Measurements from ENCODE around the gene VTI1A.

VTI1A gene

DNA sequence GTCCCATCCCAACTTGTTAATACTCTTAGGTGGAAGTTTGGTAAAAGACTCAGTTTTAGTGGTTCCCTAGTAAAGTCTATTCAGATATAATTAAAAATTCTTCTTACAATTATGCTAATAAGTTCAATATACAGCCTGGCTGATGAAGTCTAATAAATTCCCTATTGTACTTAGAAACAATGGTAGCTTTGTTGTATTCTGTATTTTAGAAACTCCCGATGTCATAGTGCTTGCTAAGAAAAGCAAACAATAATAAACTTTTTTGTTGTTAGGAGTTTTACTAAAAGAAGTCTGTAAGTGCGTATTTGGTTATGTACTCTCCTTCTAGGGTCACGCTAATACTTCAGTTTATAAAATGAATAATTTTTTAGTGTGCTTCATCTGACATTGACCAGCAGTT lies 206.8 kb downstream of the VTI1A start:
- no peak overlapping the region for H3K27ac Mint-ChIP-seq
- no peaks in the 10 kb centered on the region for H3K27me3 Mint-ChIP-seq
- no peak overlapping the region for H3K4me3 Mint-ChIP-seq
- H3K4me1 Mint-ChIP-seq (ENCODE audit: low read depth) = no peaks in the 10 kb centered on the region
- no peaks in the 10 kb centered on the region for H3K9me3 Mint-ChIP-seq
- H3K36me3 Mint-ChIP-seq (ENCODE audit: low read depth) = peaks cover 4% of the 10 kb centered on the region

DNA sequence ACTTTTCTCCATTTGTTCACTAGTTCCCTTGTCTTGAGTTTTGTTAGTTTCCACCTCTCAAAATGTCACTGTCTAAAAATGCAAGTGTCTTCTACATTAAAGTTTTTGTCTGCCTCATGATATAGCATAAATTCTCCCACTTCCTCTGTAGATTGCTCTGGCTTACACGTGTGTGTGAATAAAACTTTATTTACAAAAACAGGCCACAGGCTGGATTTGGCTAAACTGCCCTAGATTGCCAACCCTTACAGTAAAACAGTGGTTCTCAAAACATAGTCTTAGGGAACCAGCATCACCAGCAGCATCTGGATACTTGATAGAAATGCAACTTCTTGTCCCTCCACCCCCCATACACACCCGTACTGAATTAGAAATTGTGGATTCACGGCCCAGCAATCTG lies 207.8 kb downstream of the VTI1A start:
- Mint-ChIP-seq H3K27ac (no peak overlapping the region), H3K36me3 (ENCODE audit: low read depth) (peaks cover 4% of the 10 kb centered on the region), H3K4me1 (ENCODE audit: low read depth) (no peaks in the 10 kb centered on the region), H3K9me3 (no peaks in the 10 kb centered on the region), H3K27me3 (no peaks in the 10 kb centered on the region), H3K4me3 (no peak overlapping the region)

DNA sequence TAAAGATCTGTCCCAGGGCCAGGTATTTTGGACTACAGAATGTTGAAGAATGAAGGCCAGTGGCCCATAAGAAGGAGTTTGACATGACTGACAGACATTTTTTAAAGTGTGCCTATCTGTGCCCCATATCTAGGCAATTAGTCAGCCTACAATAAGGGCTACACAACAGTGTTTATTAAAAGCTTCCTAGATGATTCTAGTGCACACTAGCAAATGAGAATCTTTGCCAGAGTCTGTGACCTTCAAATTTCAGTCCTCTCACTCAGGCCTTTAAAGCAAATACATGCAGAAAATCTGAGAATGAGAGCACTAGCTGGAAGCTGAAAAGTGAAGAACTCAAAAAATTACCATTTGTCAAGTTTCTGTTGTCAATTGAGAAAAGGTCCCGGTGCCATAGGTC lies 208.7 kb downstream of the VTI1A start:
- H3K27me3 Mint-ChIP-seq = no peaks in the 10 kb centered on the region
- H3K36me3 Mint-ChIP-seq (ENCODE audit: low read depth) = peaks cover 4% of the 10 kb centered on the region
- H3K4me3 Mint-ChIP-seq = no peak overlapping the region
- no peak overlapping the region for H3K27ac Mint-ChIP-seq
- no peaks in the 10 kb centered on the region for H3K4me1 Mint-ChIP-seq (ENCODE audit: low read depth)
- H3K9me3 Mint-ChIP-seq = no peaks in the 10 kb centered on the region

DNA sequence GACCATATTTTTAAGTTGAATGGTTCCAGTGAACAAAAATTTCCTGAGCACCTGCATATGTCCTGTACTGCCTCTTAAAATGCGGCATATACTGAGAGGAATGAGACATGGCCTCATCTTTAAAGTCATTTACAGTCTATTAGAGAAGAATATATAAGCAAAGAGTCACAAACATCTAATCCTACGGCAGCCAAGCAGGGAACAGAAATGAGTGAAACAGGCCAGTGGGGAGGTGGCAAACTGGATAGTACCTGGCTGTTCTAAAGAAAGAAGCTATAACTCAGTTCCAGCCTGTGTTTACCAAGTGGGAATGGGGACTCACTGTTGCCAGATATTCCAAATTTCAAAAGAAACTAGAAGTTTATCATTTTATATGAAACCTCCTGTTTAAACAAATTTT lies 211.4 kb downstream of the VTI1A start:
- Mint-ChIP-seq H3K27ac (no peak overlapping the region), H3K9me3 (no peaks in the 10 kb centered on the region)

DNA sequence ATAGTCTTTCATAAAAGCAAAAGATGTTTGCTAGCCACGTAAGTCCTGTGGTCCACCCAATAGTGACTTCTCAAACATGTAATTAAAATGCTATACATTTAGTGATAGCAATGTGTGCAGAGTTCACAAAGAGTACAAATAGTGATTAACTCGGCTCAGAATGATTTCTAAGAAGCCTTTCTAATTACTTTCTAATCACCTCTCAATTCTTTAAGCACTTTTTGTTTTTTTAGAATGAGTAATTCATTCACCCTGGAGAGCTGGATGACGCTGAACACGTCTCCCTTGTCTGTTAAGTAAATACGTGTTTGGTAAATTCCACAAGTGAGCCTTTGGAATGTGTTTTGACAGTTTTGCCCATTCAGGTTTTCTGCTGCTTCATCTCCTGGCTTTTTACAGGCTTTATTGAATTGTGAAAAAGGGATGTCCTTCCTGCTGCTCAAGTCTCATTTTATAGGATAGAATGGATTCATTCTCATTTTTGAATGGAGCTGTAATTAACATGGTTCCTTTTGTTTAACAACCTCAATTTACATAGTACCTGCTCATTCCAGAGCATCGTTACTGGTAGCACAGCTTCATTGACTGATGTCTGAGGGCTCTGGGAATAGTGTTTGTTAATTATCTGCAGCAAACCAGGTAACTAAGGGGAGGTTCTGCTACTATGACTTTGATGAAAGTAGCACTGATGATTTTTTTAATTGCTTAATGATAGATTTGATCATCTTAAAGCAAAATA lies 212.1 kb downstream of the VTI1A start:
- H3K27me3 Mint-ChIP-seq = no peaks in the 10 kb centered on the region
- H3K9me3 Mint-ChIP-seq = no peaks in the 10 kb centered on the region
- H3K4me1 Mint-ChIP-seq (ENCODE audit: low read depth) = no peaks in the 10 kb centered on the region
- no peak overlapping the region for H3K27ac Mint-ChIP-seq
- peaks cover 13% of the 10 kb centered on the region for H3K36me3 Mint-ChIP-seq (ENCODE audit: low read depth)
- H3K4me3 Mint-ChIP-seq = no peak overlapping the region

More for the DNA sequence above, 211.4 kb downstream of the VTI1A start:
- no peaks in the 10 kb centered on the region for H3K27me3 Mint-ChIP-seq
- H3K4me1 Mint-ChIP-seq (ENCODE audit: low read depth) = no peaks in the 10 kb centered on the region
- H3K36me3 Mint-ChIP-seq (ENCODE audit: low read depth) = peaks cover 10% of the 10 kb centered on the region
- H3K4me3 Mint-ChIP-seq = no peak overlapping the region

DNA sequence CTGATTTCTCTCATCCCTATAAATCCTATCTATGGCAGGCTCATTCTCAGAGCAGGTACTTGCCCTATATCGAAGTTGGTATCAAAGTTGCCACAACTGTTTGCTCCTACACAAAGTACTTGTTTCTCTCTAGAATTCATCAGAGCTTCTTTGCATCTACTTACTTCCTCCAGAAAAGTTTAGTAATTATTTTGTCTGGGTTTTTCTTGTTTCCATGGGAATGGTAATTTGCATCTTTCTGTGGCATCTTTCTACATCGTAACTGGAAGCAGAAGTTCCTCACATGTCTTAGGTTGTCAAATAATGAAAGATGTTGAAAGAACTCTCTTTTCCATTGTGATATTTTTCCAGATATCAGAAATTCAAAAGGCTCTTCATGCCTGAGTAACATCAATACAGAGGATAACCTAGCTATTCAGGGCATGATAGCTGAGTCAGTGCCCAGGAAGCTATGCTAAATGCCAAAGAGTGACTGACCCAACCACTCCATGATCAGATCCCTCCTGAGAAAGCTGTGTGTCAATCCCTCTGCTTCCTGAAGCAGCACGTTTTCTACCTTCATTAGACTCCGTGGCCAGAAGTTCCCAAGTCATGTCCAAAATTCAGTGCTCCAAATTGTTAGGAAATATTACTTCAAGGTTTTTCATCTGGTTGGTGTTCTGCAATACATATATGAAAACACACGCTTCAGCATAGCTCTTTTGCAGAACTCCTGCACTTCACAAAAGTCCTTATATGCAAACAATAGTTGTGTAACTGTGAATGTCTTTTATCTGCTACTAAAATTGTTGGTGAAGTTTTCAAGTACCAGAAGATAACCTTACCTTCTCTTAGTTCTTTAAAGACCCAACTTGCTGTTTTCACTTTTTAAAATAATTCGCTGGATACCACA lies 216.5 kb downstream of the VTI1A start:
- H3K27ac Mint-ChIP-seq = no peak overlapping the region
- H3K9me3 Mint-ChIP-seq = no peaks in the 10 kb centered on the region
- no peak overlapping the region for H3K4me3 Mint-ChIP-seq
- peaks cover 30% of the 10 kb centered on the region for H3K36me3 Mint-ChIP-seq (ENCODE audit: low read depth)
- H3K27me3 Mint-ChIP-seq = no peaks in the 10 kb centered on the region
- no peaks in the 10 kb centered on the region for H3K4me1 Mint-ChIP-seq (ENCODE audit: low read depth)

DNA sequence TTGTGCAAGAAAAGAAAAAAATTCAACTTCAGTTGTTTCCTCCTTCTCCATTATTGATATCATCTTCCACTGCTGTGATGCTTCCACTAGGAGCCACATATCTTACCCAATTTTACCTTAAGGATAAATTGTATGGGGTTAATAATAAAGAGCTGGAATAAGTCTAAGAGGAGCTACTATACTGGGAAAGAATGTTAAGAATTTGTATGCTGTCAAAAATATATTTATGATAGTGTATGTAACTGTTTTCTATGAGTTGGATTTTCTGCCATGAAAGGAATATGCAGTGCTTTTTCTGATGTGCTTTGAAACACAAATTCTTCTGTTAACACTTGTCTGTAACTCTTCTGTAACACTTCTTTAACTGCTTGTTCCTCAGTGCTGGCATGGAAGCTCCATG lies 219.1 kb downstream of the VTI1A start:
- Mint-ChIP-seq H3K4me3 (no peak overlapping the region), H3K4me1 (ENCODE audit: low read depth) (no peaks in the 10 kb centered on the region), H3K27me3 (no peaks in the 10 kb centered on the region), H3K9me3 (no peaks in the 10 kb centered on the region), H3K27ac (no peak overlapping the region), H3K36me3 (ENCODE audit: low read depth) (peaks cover 52% of the 10 kb centered on the region)

DNA sequence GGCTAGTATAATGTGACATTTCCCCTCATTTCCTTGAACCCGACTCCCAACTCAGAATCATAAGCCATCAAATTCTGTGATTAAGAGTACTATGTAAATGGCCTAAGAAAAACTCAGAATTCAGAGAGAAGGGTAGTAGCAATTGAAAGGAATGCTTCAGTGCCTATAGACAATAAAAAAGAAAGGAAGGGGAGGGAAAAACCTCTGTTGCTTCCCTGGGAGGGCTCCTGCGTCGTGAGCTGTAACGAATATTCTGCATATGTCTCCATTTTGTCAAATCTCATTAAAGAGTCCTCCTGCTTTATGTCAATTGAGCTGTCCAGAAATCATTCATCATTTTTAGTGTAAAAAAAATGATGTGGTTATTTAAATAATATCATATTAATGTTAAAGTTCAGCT lies 223.0 kb downstream of the VTI1A start:
- Mint-ChIP-seq H3K27me3 (no peaks in the 10 kb centered on the region), H3K36me3 (ENCODE audit: low read depth) (peaks cover 50% of the 10 kb centered on the region)

DNA sequence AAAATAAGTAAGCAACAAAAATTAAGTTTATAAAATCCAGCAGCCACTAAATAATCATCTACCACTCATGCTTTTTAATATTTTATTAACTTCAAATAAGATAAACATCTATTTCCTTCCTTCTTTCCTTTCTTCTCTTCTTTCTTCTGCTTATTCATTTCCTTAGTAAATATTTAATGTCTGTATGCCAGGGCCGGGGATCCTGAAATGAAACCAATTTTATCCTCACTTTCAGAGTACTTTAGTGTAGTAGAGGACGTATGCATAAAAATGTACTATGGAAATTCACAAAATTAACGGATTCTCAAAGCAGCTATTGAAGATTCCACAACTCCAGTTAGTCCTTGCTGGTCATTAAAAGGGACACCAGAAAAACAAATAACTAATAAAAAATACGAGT lies 224.7 kb downstream of the VTI1A start:
- Mint-ChIP-seq H3K4me3 (no peak overlapping the region), H3K27me3 (no peaks in the 10 kb centered on the region), H3K9me3 (no peaks in the 10 kb centered on the region), H3K27ac (no peak overlapping the region), H3K36me3 (ENCODE audit: low read depth) (peaks cover 43% of the 10 kb centered on the region), H3K4me1 (ENCODE audit: low read depth) (no peaks in the 10 kb centered on the region)

More for the DNA sequence above, 223.0 kb downstream of the VTI1A start:
- no peak overlapping the region for H3K4me3 Mint-ChIP-seq
- no peaks in the 10 kb centered on the region for H3K9me3 Mint-ChIP-seq
- H3K4me1 Mint-ChIP-seq (ENCODE audit: low read depth) = no peaks in the 10 kb centered on the region
- H3K27ac Mint-ChIP-seq = no peak overlapping the region

DNA sequence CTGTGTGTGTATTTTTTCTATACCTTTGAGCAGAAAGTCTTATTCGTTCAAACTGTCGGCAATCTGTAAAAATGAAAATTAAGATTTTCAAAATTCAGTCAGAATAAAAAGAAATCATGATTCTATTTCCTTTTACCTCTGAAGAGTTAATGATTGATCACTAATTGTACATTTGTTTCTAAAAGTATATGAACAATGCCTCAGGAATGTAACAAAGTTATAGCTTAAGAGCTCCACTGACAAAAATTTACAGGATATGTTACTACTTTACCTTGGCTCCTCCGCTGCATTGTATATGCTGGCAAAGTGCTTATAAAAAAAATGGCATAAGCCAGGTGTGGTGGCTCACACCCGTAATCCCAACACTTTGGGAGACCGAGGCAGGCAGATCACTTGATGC lies 225.7 kb downstream of the VTI1A start:
- no peaks in the 10 kb centered on the region for H3K9me3 Mint-ChIP-seq
- H3K4me3 Mint-ChIP-seq = no peak overlapping the region
- peaks cover 40% of the 10 kb centered on the region for H3K36me3 Mint-ChIP-seq (ENCODE audit: low read depth)
- no peak overlapping the region for H3K27ac Mint-ChIP-seq
- no peaks in the 10 kb centered on the region for H3K27me3 Mint-ChIP-seq
- no peaks in the 10 kb centered on the region for H3K4me1 Mint-ChIP-seq (ENCODE audit: low read depth)

DNA sequence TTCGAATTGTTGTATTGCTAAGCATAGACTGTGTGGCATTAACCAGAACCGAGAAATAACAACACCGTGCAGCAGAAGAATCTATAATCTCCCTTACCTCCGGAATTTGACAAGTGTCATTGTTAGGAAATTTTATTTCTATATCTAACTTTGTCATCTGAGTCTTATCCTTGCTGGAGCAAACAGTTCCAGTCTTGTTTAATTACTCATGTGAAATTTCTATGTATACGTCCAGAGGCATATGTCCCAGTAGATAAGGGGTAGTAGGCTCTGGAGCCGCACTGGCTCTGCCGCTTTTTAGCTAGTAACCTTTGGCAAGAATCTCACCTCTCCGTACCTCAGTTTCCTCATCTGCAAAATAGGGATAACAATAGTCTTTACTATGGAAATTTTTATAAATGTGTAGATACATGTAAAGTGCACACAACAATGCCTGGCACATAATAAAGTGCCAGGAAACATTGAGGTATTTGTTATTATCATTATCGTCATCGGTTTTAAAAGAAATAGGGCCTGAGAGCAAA lies 228.6 kb downstream of the VTI1A start:
- H3K4me3 Mint-ChIP-seq = no peak overlapping the region
- H3K27me3 Mint-ChIP-seq = no peaks in the 10 kb centered on the region
- H3K4me1 Mint-ChIP-seq (ENCODE audit: low read depth) = no peaks in the 10 kb centered on the region
- peaks cover 22% of the 10 kb centered on the region for H3K36me3 Mint-ChIP-seq (ENCODE audit: low read depth)
- no peak overlapping the region for H3K27ac Mint-ChIP-seq
- H3K9me3 Mint-ChIP-seq = no peaks in the 10 kb centered on the region

DNA sequence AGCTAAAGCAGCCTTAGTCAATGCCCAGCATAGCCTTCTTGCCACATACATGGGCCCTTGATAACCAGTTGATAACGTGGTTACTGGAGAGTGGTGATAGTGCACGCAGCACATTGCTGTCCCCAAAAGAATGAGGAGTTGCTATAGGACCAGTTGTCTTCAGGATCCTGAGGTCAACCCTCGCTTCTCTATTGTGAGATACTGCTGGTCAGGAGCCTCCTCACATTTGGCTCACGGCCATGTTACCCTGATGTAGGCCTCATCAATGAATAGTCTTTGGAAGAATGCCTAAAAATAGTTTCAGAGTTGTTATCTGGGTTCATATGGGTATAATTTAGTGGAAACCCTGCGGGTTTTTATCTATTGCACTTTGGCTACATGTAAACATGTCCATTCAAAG lies 230.7 kb downstream of the VTI1A start:
- Mint-ChIP-seq H3K4me3 (no peak overlapping the region), H3K27me3 (no peaks in the 10 kb centered on the region), H3K36me3 (ENCODE audit: low read depth) (peaks cover 18% of the 10 kb centered on the region), H3K9me3 (no peaks in the 10 kb centered on the region), H3K27ac (no peak overlapping the region), H3K4me1 (ENCODE audit: low read depth) (no peaks in the 10 kb centered on the region)

DNA sequence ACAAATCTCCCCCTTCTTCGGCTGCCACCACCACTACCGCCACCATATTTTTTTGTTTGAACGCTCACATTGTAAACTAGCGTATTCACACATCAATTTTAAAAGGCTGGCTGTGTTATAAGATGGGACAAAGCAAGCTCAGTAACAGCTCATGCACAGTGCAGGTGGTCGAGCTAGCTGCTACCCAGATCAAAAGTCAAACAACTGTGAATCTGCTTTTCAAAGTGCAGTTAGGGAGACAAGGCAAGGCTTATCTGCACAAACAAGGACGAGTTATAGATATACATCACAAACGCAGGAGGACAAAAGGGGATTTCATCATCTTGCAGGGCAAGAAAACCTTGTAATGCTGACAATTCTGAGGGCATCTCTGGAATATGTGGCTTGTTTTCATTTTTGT lies 231.6 kb downstream of the VTI1A start:
- Mint-ChIP-seq H3K27me3 (no peaks in the 10 kb centered on the region), H3K4me3 (no peak overlapping the region), H3K4me1 (ENCODE audit: low read depth) (no peaks in the 10 kb centered on the region), H3K9me3 (no peaks in the 10 kb centered on the region), H3K36me3 (ENCODE audit: low read depth) (peaks cover 13% of the 10 kb centered on the region), H3K27ac (no peak overlapping the region)

DNA sequence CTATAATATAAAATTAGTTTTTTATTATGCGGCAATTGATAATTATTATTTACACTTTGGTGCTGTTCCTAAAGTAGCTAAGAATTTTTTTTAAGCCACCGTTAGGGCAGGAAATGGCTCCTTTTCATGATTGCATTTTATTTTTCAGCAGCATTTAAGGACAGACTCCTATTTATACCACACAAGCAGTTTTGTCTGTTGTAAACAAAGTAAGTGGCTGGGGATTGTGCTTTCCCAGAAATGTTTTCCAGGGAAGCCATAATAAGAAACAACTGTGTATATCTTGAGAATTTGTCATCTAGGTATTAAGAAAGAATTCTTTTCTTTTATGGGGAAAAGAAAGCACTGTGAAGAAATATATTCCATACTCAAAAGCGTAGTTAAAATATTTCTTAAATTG lies 232.0 kb downstream of the VTI1A start:
- Mint-ChIP-seq H3K27me3 (no peaks in the 10 kb centered on the region), H3K27ac (no peak overlapping the region), H3K36me3 (ENCODE audit: low read depth) (peaks cover 12% of the 10 kb centered on the region), H3K9me3 (no peaks in the 10 kb centered on the region), H3K4me3 (no peak overlapping the region), H3K4me1 (ENCODE audit: low read depth) (no peaks in the 10 kb centered on the region)

DNA sequence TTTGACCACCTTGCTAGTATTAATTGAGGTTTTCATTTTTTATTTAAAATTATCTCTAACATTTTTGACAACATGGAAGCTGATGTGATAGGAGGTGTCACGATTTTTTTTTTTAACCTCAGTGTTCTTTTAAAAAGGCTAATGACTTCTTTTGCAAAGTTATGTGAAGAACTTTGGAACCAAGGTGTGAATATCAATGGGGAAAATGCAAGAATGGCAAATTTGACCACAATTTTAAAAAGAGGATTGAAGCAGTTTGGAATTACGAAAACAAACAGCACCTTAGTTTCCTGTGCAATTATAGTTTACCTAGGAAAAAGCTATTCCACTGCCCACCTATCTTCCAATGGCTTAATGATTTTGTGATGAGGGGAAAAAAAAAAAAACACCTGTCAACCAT lies 232.4 kb downstream of the VTI1A start:
- Mint-ChIP-seq H3K4me1 (ENCODE audit: low read depth) (no peaks in the 10 kb centered on the region), H3K36me3 (ENCODE audit: low read depth) (peaks cover 12% of the 10 kb centered on the region), H3K27me3 (no peaks in the 10 kb centered on the region), H3K9me3 (no peaks in the 10 kb centered on the region), H3K27ac (no peak overlapping the region), H3K4me3 (no peak overlapping the region)

All from stimulated activated naive CD8-positive, alpha-beta T cell treated with anti-CD3 and anti-CD28 coated beads, Interleukin-15, Interleukin-2, amounts not matched to agents 100 ng/mL and 50 ng/mL, for 24 hours (primary cell).